ENCODE results near the gene ARL5C.

ARL5C gene

GRCh38 chr17:39143552-39144093, 22.3 kb downstream of the ARL5C start:
- no peak for DNase-seq
- no peaks in the 10 kb centered on the region for H3K9me3 ChIP-seq
- H3K27me3 ChIP-seq: no peaks in the 10 kb centered on the region
- TF ChIP-seq, protein P1, sequence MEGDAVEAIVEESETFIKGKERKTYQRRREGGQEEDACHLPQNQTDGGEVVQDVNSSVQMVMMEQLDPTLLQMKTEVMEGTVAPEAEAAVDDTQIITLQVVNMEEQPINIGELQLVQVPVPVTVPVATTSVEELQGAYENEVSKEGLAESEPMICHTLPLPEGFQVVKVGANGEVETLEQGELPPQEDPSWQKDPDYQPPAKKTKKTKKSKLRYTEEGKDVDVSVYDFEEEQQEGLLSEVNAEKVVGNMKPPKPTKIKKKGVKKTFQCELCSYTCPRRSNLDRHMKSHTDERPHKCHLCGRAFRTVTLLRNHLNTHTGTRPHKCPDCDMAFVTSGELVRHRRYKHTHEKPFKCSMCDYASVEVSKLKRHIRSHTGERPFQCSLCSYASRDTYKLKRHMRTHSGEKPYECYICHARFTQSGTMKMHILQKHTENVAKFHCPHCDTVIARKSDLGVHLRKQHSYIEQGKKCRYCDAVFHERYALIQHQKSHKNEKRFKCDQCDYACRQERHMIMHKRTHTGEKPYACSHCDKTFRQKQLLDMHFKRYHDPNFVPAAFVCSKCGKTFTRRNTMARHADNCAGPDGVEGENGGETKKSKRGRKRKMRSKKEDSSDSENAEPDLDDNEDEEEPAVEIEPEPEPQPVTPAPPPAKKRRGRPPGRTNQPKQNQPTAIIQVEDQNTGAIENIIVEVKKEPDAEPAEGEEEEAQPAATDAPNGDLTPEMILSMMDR (IDR thresholded peaks at IDR 0.05; ENCODE audit: low read depth, low read length): no peak
- no peak overlapping the region for H3K4me3 ChIP-seq (ENCODE audit: low read depth, low read length)
- H3K36me3 ChIP-seq: no peaks in the 10 kb centered on the region
- H3K4me1 ChIP-seq: no peaks in the 10 kb centered on the region

GRCh38 chr17:39141915-39142664, 23.9 kb downstream of the ARL5C start:
- no peaks in the 10 kb centered on the region for H3K36me3 ChIP-seq
- H3K27me3 ChIP-seq: no peaks in the 10 kb centered on the region
- TF ChIP-seq, protein P1 (IDR thresholded peaks at IDR 0.05; ENCODE audit: low read depth, low read length): no peak
- no peak overlapping the region for H3K4me3 ChIP-seq (ENCODE audit: low read depth, low read length)
- H3K9me3 ChIP-seq: no peaks in the 10 kb centered on the region
- no peak for DNase-seq
- no peaks in the 10 kb centered on the region for H3K4me1 ChIP-seq

- Histone ChIP-seq H3K36me3 (no peaks in the 10 kb centered on the region), H3K4me3 (ENCODE audit: low read depth, low read length) (no peak overlapping the region), H3K27me3 (no peaks in the 10 kb centered on the region), H3K4me1 (no peaks in the 10 kb centered on the region), H3K9me3 (no peaks in the 10 kb centered on the region)
- TF ChIP-seq, protein P1 (IDR thresholded peaks at IDR 0.05; ENCODE audit: low read depth, low read length): no peak
- DNase-seq: no peak
Observed at GRCh38 chr17:39141294-39141693, 24.7 kb downstream of the ARL5C start.

- no peak for DNase-seq
- H3K4me1 ChIP-seq: no peaks in the 10 kb centered on the region
- no peaks in the 10 kb centered on the region for H3K27me3 ChIP-seq
- no peak overlapping the region for H3K4me3 ChIP-seq (ENCODE audit: low read depth, low read length)
- H3K9me3 ChIP-seq: no peaks in the 10 kb centered on the region
- TF ChIP-seq, protein P1 (IDR thresholded peaks at IDR 0.05; ENCODE audit: low read depth, low read length): no peak
- H3K36me3 ChIP-seq: no peaks in the 10 kb centered on the region
Observed at GRCh38 chr17:39139561-39139960, 26.4 kb downstream of the ARL5C start.

DNA sequence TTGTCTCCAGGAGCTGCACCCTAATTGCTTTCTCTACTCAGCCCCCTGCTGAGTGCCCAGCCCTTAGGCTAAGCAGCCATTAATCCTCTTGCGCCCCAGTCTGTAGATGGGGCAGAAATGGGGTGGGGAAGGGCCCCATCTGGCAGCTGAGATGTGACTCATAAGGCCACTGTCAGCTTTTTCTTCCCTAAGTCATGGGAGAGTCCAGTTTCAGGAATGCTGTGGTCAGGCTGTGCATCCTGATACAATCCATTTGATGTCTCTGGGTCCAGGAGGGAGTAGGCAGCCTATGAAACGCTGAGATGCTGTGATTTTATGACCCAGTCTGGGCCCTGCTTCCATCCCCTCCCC, 26.8 kb downstream of the ARL5C start:
- TF ChIP-seq, protein P1 (IDR thresholded peaks at IDR 0.05; ENCODE audit: low read depth, low read length): no peak
- Histone ChIP-seq H3K36me3 (no peaks in the 10 kb centered on the region), H3K9me3 (no peaks in the 10 kb centered on the region), H3K4me3 (ENCODE audit: low read depth, low read length) (no peak overlapping the region), H3K27me3 (no peaks in the 10 kb centered on the region), H3K4me1 (no peaks in the 10 kb centered on the region)
- no peak for DNase-seq

- TF ChIP-seq, protein P1 (IDR thresholded peaks at IDR 0.05; ENCODE audit: low read depth, low read length): no peak
- no peaks in the 10 kb centered on the region for H3K4me1 ChIP-seq
- no peaks in the 10 kb centered on the region for H3K9me3 ChIP-seq
- H3K27me3 ChIP-seq: no peaks in the 10 kb centered on the region
- H3K4me3 ChIP-seq (ENCODE audit: low read depth, low read length): no peak overlapping the region
- DNase-seq: no peak
- no peaks in the 10 kb centered on the region for H3K36me3 ChIP-seq
Observed at GRCh38 chr17:39138431-39139160, 27.4 kb downstream of the ARL5C start.

Data from BE2C (cell line).